Loucy (cell line): ENCODE results near the gene ST3GAL3.
"Not testable (repeated sequence)": the region's sequence is repeated elsewhere in the genome, so short reads cannot be mapped to it uniquely, and the experiment has no call there.

ENCODE experiments used
- H2AFZ ChIP-seq: fragments of 200-600 bp; sonication (generic); 2 replicates; pipeline ENCODE4 v1.6.0; 2016; ENCODE audit warnings: antibody characterized with exemption, mild to moderate bottlenecking, low read length, moderate library complexity
- H3F3A ChIP-seq: fragments of 200-600 bp; 2 replicates; pipeline ENCODE4 v1.6.0; 2016; ENCODE audit warnings: antibody characterized with exemption, low read depth, mild to moderate bottlenecking
- H3K27me3 ChIP-seq: fragments of 200-600 bp; sonication (generic); 2 replicates; pipeline ENCODE4 v1.6.1; 2014; ENCODE audit warnings: low read length, mild to moderate bottlenecking; ENCODE audit not compliant: insufficient read depth, poor library complexity, severe bottlenecking
- H3K36me3 ChIP-seq: fragments of 200-600 bp; sonication (generic); 2 replicates; pipeline ENCODE4 v1.6.1; 2016; ENCODE audit warnings: low read length; ENCODE audit not compliant: insufficient read depth
- H3K4me1 ChIP-seq: fragments of 200-600 bp; sonication (generic); 2 replicates; pipeline ENCODE4 v1.5.1; 2014; ENCODE audit warnings: low read length, mild to moderate bottlenecking; ENCODE audit not compliant: insufficient read depth, poor library complexity, severe bottlenecking
- H3K4me2 ChIP-seq: fragments of 200-600 bp; sonication (generic); 2 replicates; pipeline ENCODE4 v1.6.0; 2014; ENCODE audit warnings: antibody characterized with exemption, low read length, low read depth, mild to moderate bottlenecking; ENCODE audit not compliant: poor library complexity, severe bottlenecking
- H3K4me3 ChIP-seq: fragments of 200-600 bp; sonication (generic); 2 replicates; pipeline ENCODE4 v1.5.1; 2014; ENCODE audit warnings: low read length, mild to moderate bottlenecking, mixed read lengths; ENCODE audit not compliant: poor library complexity, severe bottlenecking
- H3K79me2 ChIP-seq: fragments of 200-600 bp; sonication (generic); 2 replicates; pipeline ENCODE4 v1.6.1; 2014; ENCODE audit warnings: low read length; ENCODE audit not compliant: insufficient read depth
- H3K9ac ChIP-seq: fragments of 200-600 bp; sonication (generic); 2 replicates; pipeline ENCODE4 v1.6.0; 2014; ENCODE audit warnings: mild to moderate bottlenecking, low read depth, low read length, moderate library complexity; ENCODE audit not compliant: poor library complexity, severe bottlenecking
- H3K9me2 ChIP-seq: fragments of 200-600 bp; sonication (generic); replicated peaks from 2 replicates; pipeline ENCODE4 v1.6.1; 2016; ENCODE audit warnings: low read depth, low read length, mixed read lengths
- H3K9me3 ChIP-seq: fragments of 200-600 bp; sonication (generic); 2 replicates; pipeline ENCODE4 v1.6.1; 2014; ENCODE audit warnings: mild to moderate bottlenecking, antibody characterized with exemption, low read length, low read depth; ENCODE audit not compliant: insufficient read depth
- H4K20me1 ChIP-seq: fragments of 200-600 bp; sonication (generic); 2 replicates; pipeline ENCODE4 v1.6.0; 2014; ENCODE audit warnings: antibody characterized with exemption, low read length, mild to moderate bottlenecking; ENCODE audit not compliant: insufficient read depth, poor library complexity, severe bottlenecking
- EZH2phosphoT487 ChIP-seq: fragments of 200-600 bp; IDR thresholded peaks from 2 replicates; pipeline ENCODE4 v1.6.1; 2018; ENCODE audit warnings: antibody characterized with exemption, mild to moderate bottlenecking, moderate library complexity, borderline replicate concordance
- TF ChIP-seq, protein P1 (sequence below): fragments of 200-600 bp; sonication (generic); conservative IDR thresholded peaks from 2 replicates; pipeline ENCODE4 v1.5.1; 2014; ENCODE audit warnings: mild to moderate bottlenecking, antibody characterized with exemption, low read length

The ST3GAL3 gene

DNA sequence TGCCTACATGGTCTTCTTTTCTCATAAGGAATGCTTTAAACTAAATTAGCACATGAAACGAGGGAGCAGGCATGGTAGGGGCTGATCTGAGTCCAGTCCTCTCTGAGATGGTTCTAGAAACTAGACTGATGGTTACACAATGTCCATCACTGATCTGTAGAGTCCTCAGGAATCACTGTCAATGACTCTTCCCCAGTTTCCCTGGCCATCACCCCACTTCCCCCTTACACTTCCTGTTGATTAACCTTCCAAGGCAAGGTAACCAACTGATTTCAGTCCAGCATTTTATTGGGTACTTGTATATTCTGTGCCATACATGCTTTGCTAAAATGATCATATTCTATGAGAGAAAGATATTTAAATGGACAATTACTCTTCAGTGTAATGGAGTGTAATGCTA is 125.7 kb downstream of the ST3GAL3 start:
- Histone ChIP-seq H3K9ac (peak overlapping the region; percentile 3), H3K4me1 (peaks cover 59% of the 10 kb centered on the region), H3K9me2 (no peaks in the 10 kb centered on the region), H4K20me1 (no peaks in the 10 kb centered on the region), H3K27me3 (no peaks in the 10 kb centered on the region), H3K4me3 (no peak overlapping the region), H3K9me3 (no peaks in the 10 kb centered on the region), H3K36me3 (no peaks in the 10 kb centered on the region), H2AFZ (no peak overlapping the region), H3K4me2 (peak overlapping the region; percentile 10), H3F3A (no peaks in the 10 kb centered on the region), H3K79me2 (no peaks in the 10 kb centered on the region)
- TF ChIP-seq, protein P1, sequence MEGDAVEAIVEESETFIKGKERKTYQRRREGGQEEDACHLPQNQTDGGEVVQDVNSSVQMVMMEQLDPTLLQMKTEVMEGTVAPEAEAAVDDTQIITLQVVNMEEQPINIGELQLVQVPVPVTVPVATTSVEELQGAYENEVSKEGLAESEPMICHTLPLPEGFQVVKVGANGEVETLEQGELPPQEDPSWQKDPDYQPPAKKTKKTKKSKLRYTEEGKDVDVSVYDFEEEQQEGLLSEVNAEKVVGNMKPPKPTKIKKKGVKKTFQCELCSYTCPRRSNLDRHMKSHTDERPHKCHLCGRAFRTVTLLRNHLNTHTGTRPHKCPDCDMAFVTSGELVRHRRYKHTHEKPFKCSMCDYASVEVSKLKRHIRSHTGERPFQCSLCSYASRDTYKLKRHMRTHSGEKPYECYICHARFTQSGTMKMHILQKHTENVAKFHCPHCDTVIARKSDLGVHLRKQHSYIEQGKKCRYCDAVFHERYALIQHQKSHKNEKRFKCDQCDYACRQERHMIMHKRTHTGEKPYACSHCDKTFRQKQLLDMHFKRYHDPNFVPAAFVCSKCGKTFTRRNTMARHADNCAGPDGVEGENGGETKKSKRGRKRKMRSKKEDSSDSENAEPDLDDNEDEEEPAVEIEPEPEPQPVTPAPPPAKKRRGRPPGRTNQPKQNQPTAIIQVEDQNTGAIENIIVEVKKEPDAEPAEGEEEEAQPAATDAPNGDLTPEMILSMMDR: no peak
- TF ChIP-seq EZH2phosphoT487: no peak

DNA sequence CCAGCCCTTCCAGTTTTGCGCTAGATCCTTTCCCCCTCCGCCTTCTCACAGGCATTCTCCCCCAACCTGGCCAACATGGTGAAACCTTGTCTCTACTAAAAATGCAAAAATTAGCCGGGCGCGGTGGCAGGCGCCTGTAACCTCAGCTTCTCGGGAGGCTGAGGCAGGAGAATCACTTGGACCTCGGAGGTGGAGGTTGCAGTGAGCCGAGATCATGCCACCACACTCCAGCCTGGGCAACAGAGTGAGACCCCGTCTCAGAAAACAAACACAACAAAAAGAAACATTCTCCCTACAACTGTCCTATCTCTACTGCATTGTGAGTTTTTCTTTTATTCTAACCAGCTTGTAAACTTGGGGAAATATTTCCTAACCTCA is 126.6 kb downstream of the ST3GAL3 start:
- H3K27me3 ChIP-seq, H3K79me2 ChIP-seq, H3K9me2 ChIP-seq, H3F3A ChIP-seq, H3K36me3 ChIP-seq, H3K9me3 ChIP-seq, H3K4me3 ChIP-seq, H4K20me1 ChIP-seq, H2AFZ ChIP-seq: not testable (repeated sequence)
- Histone ChIP-seq H3K4me1 (peaks cover 59% of the 10 kb centered on the region), H3K9ac (peak overlapping the region; percentile 59), H3K4me2 (peak overlapping the region; percentile 40)

DNA sequence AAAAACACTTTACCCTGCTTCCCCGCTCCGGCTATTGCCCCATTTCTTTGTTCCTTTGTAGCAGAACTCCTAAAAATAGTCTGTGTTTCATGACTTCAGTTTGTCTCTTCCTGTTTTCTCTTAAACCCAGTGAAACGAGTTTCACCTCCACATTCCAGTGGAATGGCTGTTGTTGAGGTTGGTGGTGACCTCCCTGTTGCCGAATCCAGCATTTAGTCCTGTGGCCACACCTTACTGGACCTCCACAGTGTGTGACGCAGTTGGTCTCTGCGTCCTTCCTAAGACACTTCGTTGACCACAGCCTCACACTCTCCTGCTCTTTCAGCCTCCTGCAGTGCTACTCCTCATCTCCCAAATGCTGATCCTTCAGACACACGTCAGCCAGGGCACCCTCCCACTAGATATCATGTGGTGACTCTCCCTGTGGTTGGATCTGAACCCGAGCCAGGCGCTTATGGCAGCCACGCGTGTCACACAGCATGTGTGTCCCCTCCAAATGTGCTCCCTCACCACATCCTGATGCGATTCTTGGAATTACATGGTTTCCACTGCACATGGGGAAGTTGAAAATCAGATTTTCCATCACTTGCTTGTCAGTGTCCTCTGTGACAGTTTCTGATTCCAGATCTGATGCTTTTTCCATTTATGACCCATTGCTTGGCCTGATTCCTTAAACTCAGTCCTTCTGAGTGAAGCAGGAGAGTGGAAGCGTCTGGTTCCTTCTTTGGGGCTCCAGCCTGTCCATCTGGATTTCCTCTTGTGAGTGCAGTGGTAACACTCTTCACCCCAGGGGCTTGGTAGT is 127.1 kb downstream of the ST3GAL3 start:
- Histone ChIP-seq H3K9me3 (no peaks in the 10 kb centered on the region), H3K36me3 (peaks cover 5% of the 10 kb centered on the region; the same call in 1 of the 2 replicates), H3K79me2 (no peaks in the 10 kb centered on the region), H3K27me3 (no peaks in the 10 kb centered on the region), H3F3A (no peaks in the 10 kb centered on the region), H2AFZ (no peak overlapping the region), H4K20me1 (no peaks in the 10 kb centered on the region), H3K9ac (peak overlapping the region; percentile 59), H3K4me2 (peak overlapping the region; percentile 40), H3K4me1 (peaks cover 59% of the 10 kb centered on the region), H3K4me3 (no peak overlapping the region), H3K9me2 (no peaks in the 10 kb centered on the region)
- TF ChIP-seq EZH2phosphoT487: no peak
- TF ChIP-seq, protein P1: no peak
